ENCODE data around the gene ADPRS.
A peak's percentile ranks its signal among the peaks of the same experiment; 100 is the strongest.

ADPRS gene

DNA sequence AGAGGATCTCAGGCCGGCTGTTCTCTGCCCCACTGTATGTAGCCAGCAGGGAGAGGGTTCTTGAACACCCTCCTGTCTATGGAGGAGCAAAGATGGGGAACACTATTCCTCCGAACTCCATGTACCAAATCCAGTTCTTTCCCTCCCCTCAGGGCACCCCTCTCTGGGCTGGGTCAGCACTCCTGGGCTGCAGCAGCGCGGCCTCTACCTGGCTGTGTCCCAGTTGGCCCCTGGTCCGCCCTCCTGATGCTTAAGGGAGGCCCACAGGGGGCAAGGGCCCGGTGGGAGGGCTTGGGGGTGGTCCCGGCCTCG lies 471 bp upstream of the ADPRS start:
- no peak for DNase-seq

DNA sequence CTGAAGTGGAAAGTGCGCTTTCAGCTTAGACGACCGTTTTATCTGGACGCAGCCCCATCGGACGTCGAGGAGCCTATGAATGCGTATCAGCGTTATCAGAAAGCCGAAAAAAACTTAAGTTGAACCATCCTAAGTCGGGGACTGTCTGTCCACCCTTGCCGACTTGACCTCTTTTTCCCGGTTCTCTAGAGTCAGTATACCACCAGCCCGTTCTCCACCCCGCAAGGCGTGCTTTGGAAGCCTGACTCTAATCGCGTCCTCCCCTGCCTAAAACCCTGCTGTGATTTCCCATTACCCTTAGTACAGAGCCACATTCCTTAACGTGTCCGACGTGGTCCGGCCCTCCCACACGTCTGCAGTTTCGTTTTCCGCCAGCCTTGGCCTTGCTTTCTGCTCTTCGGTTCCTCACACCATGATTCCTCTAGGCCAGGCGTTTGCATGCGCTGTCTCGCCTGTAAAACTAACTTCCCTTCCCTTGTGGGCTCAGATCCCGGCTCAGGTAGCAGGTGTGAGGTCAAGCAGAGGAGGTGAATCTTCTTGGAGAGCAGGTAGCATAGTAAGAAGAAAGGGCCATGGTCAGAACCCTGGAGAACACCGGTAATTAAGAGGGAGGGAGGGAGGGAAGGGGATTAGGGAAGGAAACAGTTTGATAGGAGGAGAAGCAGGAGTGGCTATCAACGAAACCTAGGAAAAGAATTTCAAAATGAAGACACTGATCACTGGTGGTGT lies 865 bp downstream of the ADPRS start:
- DNase-seq, result no peak

- no peak for DNase-seq
Observed at GRCh38 chr1:36091141-36091540, 2.4 kb downstream of the ADPRS start.

DNA sequence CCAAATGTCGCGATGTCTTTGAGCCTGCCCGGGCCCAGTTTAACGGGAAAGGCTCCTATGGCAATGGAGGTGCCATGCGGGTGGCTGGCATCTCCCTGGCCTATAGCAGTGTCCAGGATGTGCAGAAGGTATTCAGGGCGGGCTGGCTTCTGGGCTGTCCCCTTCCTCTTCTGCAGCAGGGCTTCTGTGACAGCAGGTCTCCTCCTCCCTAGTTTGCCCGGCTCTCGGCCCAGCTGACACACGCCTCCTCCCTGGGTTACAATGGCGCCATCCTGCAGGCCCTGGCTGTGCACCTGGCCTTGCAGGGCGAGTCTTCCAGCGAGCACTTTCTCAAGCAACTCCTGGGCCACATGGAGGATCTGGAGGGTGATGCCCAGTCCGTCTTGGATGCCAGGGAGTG lies 3.0 kb downstream of the ADPRS start:
- no peak for DNase-seq

- no peak for DNase-seq
Observed at GRCh38 chr1:36092166-36092797, 3.6 kb downstream of the ADPRS start.

GRCh38 chr1:36092798-36093185 lies 4.1 kb downstream of the ADPRS start:
- DNase-seq, result no peak

DNA sequence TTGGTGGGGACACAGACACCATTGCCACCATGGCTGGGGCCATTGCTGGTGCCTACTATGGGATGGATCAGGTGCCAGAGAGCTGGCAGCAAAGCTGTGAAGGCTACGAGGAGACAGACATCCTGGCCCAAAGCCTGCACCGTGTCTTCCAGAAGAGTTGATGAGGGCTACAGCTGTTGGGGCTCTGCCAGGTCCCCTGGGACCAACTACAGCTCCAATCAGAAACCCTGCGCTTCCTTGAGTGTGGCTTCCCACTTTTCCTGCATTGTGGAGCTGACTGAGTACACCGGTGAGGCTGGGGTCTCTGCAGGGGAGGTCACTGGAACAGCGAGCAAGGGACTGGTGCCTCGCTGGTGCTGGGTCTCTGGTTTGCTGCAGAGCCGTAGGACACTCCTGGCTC lies 4.5 kb downstream of the ADPRS start:
- no peak for DNase-seq

- no peak for DNase-seq
Observed at GRCh38 chr1:36093929-36094328, 5.2 kb downstream of the ADPRS start.

- no peak for DNase-seq
Observed at GRCh38 chr1:36094621-36095061, 5.9 kb downstream of the ADPRS start.

DNA sequence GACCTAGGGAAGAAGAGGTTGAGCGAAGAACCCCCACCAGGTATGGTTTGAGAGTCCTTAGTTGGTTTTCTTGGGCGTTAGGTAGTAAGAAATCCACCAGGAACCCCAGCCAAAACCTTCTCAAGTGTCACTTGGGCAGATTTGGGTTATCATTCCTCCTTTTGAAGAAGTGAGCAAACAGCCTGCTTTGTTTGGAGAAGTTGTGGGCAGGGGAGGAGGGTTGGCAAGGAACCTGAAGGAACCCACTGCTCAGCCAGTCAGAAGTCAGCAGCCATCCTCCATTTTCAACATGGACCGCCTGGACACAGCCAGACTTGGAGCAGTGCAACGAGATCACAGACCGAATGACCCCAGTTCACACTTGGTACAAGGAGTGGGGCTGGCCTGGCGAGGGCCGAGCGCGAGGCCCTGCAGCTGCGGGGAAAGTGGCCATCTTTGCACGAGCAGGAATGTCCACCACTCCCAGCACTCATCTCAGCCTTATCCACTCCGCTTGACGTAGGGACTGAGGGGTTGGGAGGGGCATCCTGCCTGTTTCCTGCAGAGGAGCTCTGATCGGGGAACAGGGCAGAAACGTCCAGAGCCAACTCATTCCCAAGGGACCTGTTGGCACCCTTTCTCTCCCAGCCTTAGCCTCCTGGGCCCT lies 7.2 kb downstream of the ADPRS start:
- no peak for DNase-seq

GRCh38 chr1:36096500-36097432 lies 8.1 kb downstream of the ADPRS start:
- no peak for DNase-seq

DNA sequence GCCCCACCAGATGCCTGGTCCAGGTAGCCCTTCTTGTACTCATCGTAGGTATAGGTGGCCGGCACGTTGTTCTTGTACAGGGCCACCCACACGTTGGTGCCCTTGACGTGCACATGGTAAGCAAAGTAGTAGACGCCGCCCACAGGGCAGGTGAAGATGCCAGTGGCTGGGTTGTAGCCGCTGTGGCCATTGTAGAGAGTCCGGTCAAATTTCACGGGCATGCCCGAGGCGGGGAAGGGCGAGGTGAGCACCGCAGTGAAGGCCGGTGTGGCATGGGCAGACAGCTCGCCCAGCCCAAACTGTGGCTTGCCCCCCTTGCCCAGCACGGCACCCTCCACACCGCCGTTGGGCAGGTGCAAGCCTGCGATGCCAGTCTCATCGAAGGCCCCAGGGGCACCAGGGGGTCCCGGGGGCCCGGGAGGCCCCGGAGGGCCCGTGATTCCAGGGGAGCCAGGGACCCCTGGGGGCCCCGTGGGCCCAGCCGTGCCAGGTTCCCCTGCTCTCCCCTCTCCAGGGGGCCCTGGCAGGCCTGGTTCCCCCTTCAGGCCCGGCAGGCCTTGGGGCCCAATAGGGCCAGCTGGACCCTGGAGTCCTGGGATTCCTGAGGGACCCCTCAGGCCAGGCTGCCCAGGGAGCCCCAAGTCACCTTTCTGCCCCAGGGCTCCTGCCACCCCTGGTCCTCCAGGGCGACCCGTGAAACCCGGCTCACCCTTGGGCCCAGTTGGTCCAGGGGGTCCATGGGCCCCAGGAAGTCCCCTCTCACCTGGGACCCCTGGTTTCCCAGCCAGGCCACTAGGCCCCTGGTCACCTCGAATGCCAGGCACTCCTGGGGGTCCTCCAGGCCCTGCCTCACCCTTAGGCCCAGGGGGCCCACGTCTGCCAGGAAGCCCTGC lies 9.2 kb downstream of the ADPRS start:
- DNase-seq, result no peak

GRCh38 chr1:36098650-36099365 lies 10.1 kb downstream of the ADPRS start:
- DNase-seq, result no peak

GRCh38 chr1:36099681-36100341 lies 11.1 kb downstream of the ADPRS start:
- DNase-seq, result peak; percentile 48

DNA sequence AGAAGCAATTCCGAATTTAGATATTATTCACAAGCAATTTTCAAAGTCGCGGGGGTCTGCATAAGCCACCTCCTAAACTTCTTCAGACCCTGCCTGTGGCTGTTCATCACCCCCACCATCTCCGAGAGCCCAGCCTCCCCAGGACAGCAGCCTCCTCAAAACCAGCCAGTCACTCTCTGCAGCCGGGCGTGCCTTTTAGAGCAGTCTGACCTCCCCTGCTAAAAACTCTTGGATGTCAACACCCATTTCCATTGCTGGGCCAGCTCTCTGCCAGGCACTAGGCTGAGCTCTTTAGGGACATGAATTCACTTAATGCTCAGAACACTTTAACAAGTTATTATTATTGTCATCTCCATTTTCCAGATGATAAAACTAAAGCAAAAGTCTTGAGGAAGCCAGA lies 11.7 kb downstream of the ADPRS start:
- no peak for DNase-seq

DNA sequence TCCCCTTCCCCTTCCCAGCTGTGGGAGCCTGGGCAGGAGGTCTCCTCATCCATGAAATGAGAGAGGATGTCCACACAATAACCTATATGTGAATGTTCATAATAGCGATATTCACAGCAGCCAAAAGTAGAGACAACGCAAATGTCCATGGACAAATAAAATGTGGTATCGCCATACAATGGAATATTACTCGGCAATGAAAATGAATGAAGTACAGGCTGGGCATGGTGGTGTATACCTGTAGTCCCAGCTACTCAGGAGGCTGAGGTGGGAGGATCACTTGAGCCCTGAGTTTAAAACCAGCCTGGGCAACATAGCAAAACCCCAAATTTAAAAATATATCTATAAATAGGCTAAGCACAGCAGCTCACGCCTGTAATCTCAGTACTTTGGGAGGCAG lies 12.9 kb downstream of the ADPRS start:
- DNase-seq, result no peak

DNA sequence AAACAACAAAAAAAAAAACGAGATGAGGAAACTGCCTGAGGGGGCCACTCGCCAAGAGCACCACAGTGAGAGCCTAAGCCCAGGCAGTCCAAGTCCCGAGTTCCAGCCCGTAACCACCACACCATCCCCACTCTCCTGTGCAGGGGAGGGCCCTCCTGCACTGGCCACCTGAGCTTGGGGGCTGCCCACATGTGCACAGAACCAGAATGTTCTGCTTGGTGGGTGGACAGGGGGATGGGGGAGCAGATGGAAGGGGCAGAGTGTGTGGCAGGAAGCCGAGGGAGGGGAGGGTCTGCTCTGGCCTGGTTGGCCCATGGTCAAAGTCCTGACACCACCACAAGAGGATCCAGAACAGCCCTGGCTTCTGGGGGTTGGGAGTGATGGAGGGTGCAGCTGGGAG lies 17.6 kb downstream of the ADPRS start:
- DNase-seq, result no peak

DNA sequence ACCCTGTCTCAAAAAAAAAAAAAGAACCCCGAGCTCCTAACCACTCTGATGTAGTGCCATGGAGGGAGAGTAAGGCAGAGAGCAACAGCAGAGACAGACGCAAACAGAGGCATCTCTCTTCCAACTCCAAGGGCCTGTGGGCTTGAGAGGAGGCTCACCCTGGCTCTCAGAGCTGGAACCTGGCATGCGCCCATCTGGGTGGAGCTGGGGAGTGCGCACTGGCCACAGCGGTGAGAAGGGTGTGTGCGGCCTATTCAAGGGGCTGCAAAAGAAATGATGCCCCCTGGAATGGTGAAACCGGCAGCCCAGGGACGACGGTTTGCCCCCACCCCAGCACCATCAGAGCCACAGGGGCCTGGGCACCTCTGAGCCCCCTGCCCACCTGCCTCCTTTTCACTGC lies 18.7 kb downstream of the ADPRS start:
- no peak for DNase-seq

DNA sequence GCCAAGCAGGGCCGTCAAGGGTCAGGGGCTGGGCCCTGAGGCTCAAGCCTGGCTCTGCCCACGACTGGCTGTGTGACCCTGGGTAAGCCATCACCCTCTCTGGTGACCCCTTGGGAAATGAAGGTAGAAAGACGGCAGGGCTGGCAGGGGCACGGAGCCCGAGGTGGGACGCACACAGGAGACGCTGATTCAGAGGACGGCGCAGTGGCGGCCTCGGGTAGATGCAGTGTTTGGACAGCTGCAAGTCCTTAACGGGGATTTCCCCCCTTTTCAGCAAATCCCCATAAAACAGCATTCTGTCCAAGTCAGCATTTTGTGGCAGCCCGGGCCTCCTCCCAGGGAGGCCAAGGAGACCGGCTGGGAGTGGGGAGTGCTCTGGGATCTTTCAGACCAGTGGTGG lies 19.6 kb downstream of the ADPRS start:
- DNase-seq, result no peak

DNA sequence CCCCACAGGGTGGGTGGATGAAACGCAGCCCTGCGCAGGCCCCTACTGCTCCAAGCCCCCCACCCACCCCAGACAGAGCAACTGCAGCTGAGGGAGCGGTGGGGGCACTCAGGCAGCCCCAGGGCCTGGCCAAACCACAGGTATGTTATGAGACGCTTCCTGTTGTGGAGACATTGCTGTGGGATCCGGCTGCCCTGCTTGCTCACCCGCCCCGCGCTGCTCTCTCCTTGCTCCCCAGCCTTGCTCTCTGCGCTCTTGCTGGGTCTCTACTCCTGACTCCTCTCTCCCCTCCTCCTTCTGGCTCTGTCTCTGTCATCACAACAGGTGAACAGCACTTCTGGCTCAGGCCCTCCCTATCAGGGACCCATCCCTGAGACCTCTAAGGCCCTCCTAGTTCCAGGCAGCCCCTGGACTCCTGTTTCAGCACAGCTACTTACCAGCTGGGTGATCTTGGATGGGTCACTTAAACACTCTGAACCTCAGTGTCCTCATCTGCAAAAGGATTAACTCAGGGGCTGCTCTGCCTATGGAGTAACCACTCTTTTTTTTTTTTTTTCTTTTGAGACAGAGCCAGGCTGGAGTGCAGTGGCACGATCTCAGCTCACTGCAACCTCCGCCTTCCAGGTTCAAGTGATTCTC lies 20.5 kb downstream of the ADPRS start:
- DNase-seq, result no peak

DNA sequence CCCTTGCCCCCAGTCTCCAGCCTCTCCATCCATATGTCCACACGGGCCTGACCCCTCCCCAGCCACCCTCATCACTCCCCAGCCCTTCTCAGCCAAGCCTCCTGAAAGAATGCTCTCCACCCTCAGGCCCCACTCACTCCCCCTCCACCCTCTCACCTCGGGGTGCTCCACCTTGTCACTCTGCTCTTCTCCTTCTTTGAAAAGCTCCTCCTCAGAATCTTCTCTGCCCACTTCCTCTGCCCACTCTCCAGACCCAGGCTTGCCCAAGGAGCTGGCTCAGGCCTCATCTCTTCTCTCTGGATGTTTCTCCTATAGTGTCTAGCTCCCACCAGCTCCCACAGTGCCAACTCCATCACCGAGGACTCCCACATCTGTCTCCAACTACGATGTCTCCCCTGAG lies 22.5 kb downstream of the ADPRS start:
- DNase-seq, result no peak
